AG10803 (cell line): ENCODE data around the gene EGR2.

Source experiments
- DNase-seq: peaks from one replicate; pipeline ENCODE4 v3.0.0; 2010; ENCODE audit warnings: low read depth
- H3K4me3 ChIP-seq: 2 replicates; pipeline ENCODE4 v1.5.1; 2011; ENCODE audit warnings: mild to moderate bottlenecking, low read length, control low read depth
- CTCF ChIP-seq: conservative IDR thresholded peaks from 2 replicates; pipeline ENCODE4 v1.5.1; 2011; ENCODE audit warnings: mild to moderate bottlenecking, low read length, control low read depth, inconsistent platforms

The EGR2 gene

GRCh38 chr10:62839590-62839989, 23.4 kb upstream of the EGR2 start:
- no peak for TF ChIP-seq CTCF
- no peak overlapping the region for H3K4me3 ChIP-seq
- DNase-seq: no peak

DNA sequence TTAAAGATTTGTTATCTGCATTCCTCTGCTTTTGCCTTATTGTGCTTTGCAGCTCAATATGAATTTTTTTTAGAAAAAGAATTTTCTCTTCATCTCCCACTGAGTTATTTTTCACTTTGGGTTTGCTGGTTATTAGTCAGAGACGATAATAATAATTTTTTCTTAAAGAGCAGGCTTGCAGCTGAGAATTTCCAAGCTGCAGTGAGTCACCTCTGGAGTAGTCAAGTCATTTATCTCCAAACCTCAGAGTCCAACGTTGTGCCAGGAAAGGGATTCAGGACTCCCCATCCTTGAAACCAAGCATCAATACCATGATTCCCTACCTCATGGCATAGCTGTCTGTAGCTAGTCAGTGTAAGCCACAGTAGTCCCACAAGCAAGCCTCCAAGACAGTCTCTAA, 15.2 kb upstream of the EGR2 start:
- DNase-seq: peak; percentile 80
- H3K4me3 ChIP-seq: no peak overlapping the region
- no peak for TF ChIP-seq CTCF

DNA sequence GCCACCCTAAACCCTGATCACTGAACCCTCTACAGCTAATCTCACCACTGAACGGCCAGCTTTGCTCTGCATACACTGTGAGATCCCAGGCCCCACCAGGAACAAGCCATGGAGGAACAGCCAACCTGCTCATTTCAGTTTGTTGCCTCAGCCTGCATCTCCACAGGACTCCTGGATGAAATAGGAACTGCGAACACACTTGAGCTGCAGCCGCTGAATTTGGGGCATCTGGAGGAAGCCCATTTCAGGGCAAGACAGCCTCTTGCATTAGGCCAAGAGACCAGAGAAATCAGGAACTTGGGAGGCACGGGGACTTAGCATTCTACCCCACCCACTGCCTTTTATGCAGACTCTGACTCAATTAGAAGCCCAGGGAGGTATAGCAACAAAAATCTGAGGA, 14.5 kb upstream of the EGR2 start:
- peak; percentile 17 for DNase-seq
- H3K4me3 ChIP-seq: no peak overlapping the region
- TF ChIP-seq CTCF: no peak

GRCh38 chr10:62829622-62830021, 13.5 kb upstream of the EGR2 start:
- H3K4me3 ChIP-seq: no peak overlapping the region
- TF ChIP-seq CTCF: no peak
- DNase-seq: no peak

DNA sequence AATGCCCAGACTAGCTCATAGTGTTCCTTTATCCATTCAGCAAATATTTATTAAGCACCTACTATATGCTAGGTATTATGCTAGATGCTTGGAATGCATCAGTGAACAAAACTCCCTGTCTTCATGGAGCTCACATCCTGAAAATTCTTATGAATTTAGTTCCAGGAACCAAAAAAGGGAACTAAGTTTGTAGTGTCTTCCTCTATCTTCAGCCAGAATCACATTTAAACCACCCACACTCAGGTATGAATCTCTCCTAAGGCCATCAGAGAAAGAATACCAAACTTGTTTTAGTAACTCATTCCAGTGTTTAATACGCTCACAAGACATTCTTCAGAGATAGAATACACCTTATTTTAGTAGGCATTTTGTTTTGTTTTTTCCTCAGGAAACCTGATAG, 10.1 kb upstream of the EGR2 start:
- H3K4me3 ChIP-seq: no peak overlapping the region

DNA sequence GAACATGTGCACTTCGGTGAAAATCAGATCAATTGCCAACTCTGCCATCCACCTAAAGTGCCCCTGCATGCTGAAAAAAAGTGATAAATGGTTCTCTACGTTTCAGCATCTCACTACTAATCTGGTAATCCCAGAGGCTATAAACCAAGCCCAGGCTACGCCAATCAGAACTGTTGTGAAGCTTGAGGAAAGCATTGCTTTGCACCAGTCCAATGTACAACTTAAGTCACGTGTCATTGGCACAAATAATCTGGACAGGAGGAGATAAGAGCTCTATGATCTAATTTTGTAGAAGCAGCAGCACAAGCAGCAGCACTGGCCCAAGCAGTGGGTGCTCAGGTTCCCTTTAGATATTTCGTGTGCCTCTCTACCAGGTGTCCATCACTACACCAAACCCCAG, 4.4 kb upstream of the EGR2 start:
- DNase-seq: no peak
- H3K4me3 ChIP-seq: no peak overlapping the region
- TF ChIP-seq CTCF: no peak

More for the DNA sequence above, 10.1 kb upstream of the EGR2 start:
- TF ChIP-seq CTCF: no peak
- DNase-seq: no peak

- no peak for DNase-seq
- no peak for TF ChIP-seq CTCF
- H3K4me3 ChIP-seq: no peak overlapping the region
These were observed 3.2 kb upstream of the EGR2 start for GRCh38 chr10:62819141-62819920.
